Peyer's patch (tissue), 4 donors: ENCODE results near the gene ERC2.

Experiments
- POLR2A ChIP-seq, 2 donors: fragments of 450-650 bp; IDR thresholded peaks; one replicate each; pipeline ENCODE4 v1.5.1; 2017; ENCODE audit warnings: antibody characterized with exemption in 2 of 2, mild to moderate bottlenecking in 2 of 2, moderate library complexity in 2 of 2
- TF ChIP-seq, protein P1 (sequence below), 6 experiments: fragments of 450-650 bp in 4 of 6; fragments of 200-600 bp in 2 of 6; sonication (generic) in 1 of 6; IDR thresholded peaks; one replicate each; pipeline ENCODE4 v1.5.1; 2017 to 2019; ENCODE audit warnings: antibody characterized with exemption in 6 of 6, mild to moderate bottlenecking in 3 of 6, moderate library complexity in 1 of 6

DNA sequence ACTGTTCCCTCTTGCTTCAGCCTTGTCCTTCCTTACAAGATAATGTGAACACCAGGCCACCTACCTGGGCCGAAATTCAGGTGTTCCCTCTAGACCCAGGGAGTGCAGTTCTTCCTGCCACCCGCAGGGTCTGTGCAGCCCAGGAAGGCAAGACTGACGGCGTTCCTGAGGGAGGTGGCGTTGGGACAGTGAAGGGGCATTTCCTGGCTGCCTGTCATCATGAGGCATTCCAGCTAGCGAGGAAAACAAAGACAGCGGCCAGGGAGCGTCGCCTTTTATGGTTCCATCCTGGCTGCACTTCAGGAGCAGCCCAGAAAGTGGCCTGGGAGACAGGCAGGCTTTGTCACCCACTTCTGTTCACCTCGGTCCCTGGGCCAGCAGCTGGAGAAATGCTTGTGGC is 896.4 kb downstream of the ERC2 start:
- no peak for TF ChIP-seq POLR2A (IDR thresholded peaks at IDR 0.05)
- TF ChIP-seq, protein P1, sequence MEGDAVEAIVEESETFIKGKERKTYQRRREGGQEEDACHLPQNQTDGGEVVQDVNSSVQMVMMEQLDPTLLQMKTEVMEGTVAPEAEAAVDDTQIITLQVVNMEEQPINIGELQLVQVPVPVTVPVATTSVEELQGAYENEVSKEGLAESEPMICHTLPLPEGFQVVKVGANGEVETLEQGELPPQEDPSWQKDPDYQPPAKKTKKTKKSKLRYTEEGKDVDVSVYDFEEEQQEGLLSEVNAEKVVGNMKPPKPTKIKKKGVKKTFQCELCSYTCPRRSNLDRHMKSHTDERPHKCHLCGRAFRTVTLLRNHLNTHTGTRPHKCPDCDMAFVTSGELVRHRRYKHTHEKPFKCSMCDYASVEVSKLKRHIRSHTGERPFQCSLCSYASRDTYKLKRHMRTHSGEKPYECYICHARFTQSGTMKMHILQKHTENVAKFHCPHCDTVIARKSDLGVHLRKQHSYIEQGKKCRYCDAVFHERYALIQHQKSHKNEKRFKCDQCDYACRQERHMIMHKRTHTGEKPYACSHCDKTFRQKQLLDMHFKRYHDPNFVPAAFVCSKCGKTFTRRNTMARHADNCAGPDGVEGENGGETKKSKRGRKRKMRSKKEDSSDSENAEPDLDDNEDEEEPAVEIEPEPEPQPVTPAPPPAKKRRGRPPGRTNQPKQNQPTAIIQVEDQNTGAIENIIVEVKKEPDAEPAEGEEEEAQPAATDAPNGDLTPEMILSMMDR (IDR thresholded peaks at IDR 0.05) = peak in 1 of 6 experiments; percentile 23
